NB4 (cell line): Measurements from ENCODE around the gene PHF20.

Experiments used
- MAX ChIP-seq: IDR thresholded peaks from 2 replicates; pipeline ENCODE4 v1.6.1; 2011; ENCODE audit warnings: low read depth, low read length
- MYC ChIP-seq: IDR thresholded peaks from 2 replicates; pipeline ENCODE4 v1.6.1; 2011; ENCODE audit warnings: low read depth, low read length
- POLR2A ChIP-seq: IDR thresholded peaks from 2 replicates; pipeline ENCODE4 v1.6.1; 2011; ENCODE audit warnings: mild to moderate bottlenecking; ENCODE audit not compliant: insufficient read length; ENCODE audit errors: extremely low read depth
- TF ChIP-seq, protein P1 (sequence below): IDR thresholded peaks from one replicate; pipeline ENCODE4 v1.5.1; 2012; ENCODE audit warnings: low read depth, low read length

GRCh38 chr20:35902545-35902941 is 130.7 kb downstream of the PHF20 start:
- TF ChIP-seq POLR2A, result no peak
- TF ChIP-seq, protein P1, sequence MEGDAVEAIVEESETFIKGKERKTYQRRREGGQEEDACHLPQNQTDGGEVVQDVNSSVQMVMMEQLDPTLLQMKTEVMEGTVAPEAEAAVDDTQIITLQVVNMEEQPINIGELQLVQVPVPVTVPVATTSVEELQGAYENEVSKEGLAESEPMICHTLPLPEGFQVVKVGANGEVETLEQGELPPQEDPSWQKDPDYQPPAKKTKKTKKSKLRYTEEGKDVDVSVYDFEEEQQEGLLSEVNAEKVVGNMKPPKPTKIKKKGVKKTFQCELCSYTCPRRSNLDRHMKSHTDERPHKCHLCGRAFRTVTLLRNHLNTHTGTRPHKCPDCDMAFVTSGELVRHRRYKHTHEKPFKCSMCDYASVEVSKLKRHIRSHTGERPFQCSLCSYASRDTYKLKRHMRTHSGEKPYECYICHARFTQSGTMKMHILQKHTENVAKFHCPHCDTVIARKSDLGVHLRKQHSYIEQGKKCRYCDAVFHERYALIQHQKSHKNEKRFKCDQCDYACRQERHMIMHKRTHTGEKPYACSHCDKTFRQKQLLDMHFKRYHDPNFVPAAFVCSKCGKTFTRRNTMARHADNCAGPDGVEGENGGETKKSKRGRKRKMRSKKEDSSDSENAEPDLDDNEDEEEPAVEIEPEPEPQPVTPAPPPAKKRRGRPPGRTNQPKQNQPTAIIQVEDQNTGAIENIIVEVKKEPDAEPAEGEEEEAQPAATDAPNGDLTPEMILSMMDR, result no peak
- TF ChIP-seq MYC, result no peak
- no peak for TF ChIP-seq MAX
